22Rv1 (cell line): Measurements from ENCODE around the gene IQCM.

ENCODE experiments used
- H3K27ac ChIP-seq: fragments of 450-650 bp; 2 replicates; pipeline ENCODE4 v1.5.1; 2017
- CTCF ChIP-seq: fragments of 450-650 bp; IDR thresholded peaks from 2 replicates; pipeline ENCODE4 v1.5.1; 2017; ENCODE audit warnings: mild to moderate bottlenecking
- ZFX ChIP-seq: fragments of 450-650 bp; IDR thresholded peaks from 2 replicates; pipeline ENCODE4 v1.6.1; 2017; ENCODE audit warnings: antibody characterized with exemption, borderline replicate concordance

The IQCM gene

GRCh38 chr4:149815743-149816142 is at the start of gene IQCM:
IQCM (minus strand) TSS chr4:149815843; CDS start chr4:149742691, 73,152 bp downstream.
- no peak within 1 kb of the TSS for H3K27ac ChIP-seq
- TF ChIP-seq ZFX (no peak), CTCF (no peak)

- no peak for TF ChIP-seq ZFX
- TF ChIP-seq CTCF: no peak
- no peak overlapping the region for H3K27ac ChIP-seq
These were observed 41.8 kb upstream of the IQCM start for GRCh38 chr4:149857446-149857845.

- H3K27ac ChIP-seq: no peak overlapping the region
- TF ChIP-seq ZFX: no peak
- TF ChIP-seq CTCF: no peak
These were observed 30.1 kb upstream of the IQCM start for GRCh38 chr4:149845743-149846142.

GRCh38 chr4:149841686-149842085 is 26.0 kb upstream of the IQCM start:
- TF ChIP-seq CTCF (no peak), ZFX (no peak)
- H3K27ac ChIP-seq: no peak overlapping the region

GRCh38 chr4:149838036-149838435 is 22.4 kb upstream of the IQCM start:
- TF ChIP-seq ZFX (no peak), CTCF (no peak)
- H3K27ac ChIP-seq: no peak overlapping the region

- no peak overlapping the region for H3K27ac ChIP-seq
- TF ChIP-seq CTCF (no peak), ZFX (no peak)
These were observed 20.9 kb upstream of the IQCM start for GRCh38 chr4:149836546-149836945.

- no peak overlapping the region for H3K27ac ChIP-seq
- no peak for TF ChIP-seq CTCF
- TF ChIP-seq ZFX: no peak
These were observed 19.6 kb upstream of the IQCM start for GRCh38 chr4:149835280-149835679.
